Cardiac septum (tissue), 1 donor: ENCODE results near the gene DNAJA3. TPM values are rescaled to one million over a fixed set of nuclear protein-coding genes. Genes with fewer than 3 reads are reported as not detected.
A peak's percentile ranks its signal among the peaks of the same experiment; 100 is the strongest.

Source experiments
- DNase-seq: peaks from one replicate; pipeline ENCODE4 v3.0.0-alpha.2; 2020; ENCODE audit warnings: low spot score
- intact Hi-C: fragments of 100-400 bp; cut with DNase I; formaldehyde crosslinking; loops from one replicate; pipeline ENCODE4 v1.14.0; 2022
- total RNA-seq: library from RNA; stranded (reverse); fragmentation: NEBNext Ultra II Directional; extraction: Animal tissue kit (Norgen Biotek cat#: 25700); gene quantifications from one replicate; pipeline ENCODE4 v1.2.1, GENCODE V29; 2021
- donor health status: DM: no; HTN: no; CAD: no.

Gene DNAJA3
- total RNA-seq, 1 donor from 2014 or later = 50.7 TPM

- intact Hi-C loops = no loop called here
Measured at GRCh38 chr16:4463522-4464163, 38.0 kb downstream of the DNAJA3 start.

GRCh38 chr16:4465977-4466779 lies 40.5 kb downstream of the DNAJA3 start:
- peak; percentile 85 for DNase-seq
- intact Hi-C loops = no loop called here

More at GRCh38 chr16:4463522-4464163, 38.0 kb downstream of the DNAJA3 start:
- DNase-seq = no peak

GRCh38 chr16:4467916-4468315 lies 42.2 kb downstream of the DNAJA3 start:
- intact Hi-C loops = no loop called here
- DNase-seq = no peak

GRCh38 chr16:4468972-4469371 lies 43.3 kb downstream of the DNAJA3 start:
- intact Hi-C loops = no loop called here
- no peak for DNase-seq

GRCh38 chr16:4471869-4472268 lies 46.2 kb downstream of the DNAJA3 start:
- intact Hi-C loops = no loop called here

GRCh38 chr16:4472880-4473279 lies 47.2 kb downstream of the DNAJA3 start:
- no peak for DNase-seq
- intact Hi-C loops = no loop called here

More at GRCh38 chr16:4471869-4472268, 46.2 kb downstream of the DNAJA3 start:
- DNase-seq = no peak

- peak; percentile 92 for DNase-seq
- intact Hi-C loops = no loop called here
Measured at GRCh38 chr16:4474192-4474961, 48.7 kb downstream of the DNAJA3 start, which contains the start of gene NMRAL1. Gene NMRAL1 (minus strand): TSS chr16:4474625. CDS start chr16:4474132, 493 bp downstream.

GRCh38 chr16:4475880-4476788 lies 50.5 kb downstream of the DNAJA3 start, which contains the start of gene HMOX2:
Gene HMOX2 (plus strand): TSS chr16:4476398. CDS start chr16:4505525, 29,127 bp downstream.
- intact Hi-C loops = no loop called here
- peak; percentile 98 for DNase-seq

- DNase-seq = no peak
- intact Hi-C loops = no loop called here
Measured at GRCh38 chr16:4477966-4478365, 52.3 kb downstream of the DNAJA3 start.

- DNase-seq = no peak
- intact Hi-C loops = no loop called here
Measured at GRCh38 chr16:4481526-4481925, 55.9 kb downstream of the DNAJA3 start.

- intact Hi-C loops = no loop called here
- no peak for DNase-seq
Measured at GRCh38 chr16:4481963-4482362, 56.3 kb downstream of the DNAJA3 start.

- DNase-seq = no peak
- intact Hi-C loops = no loop called here
Measured at GRCh38 chr16:4486126-4486893, 60.6 kb downstream of the DNAJA3 start.

GRCh38 chr16:4487955-4488498 lies 62.4 kb downstream of the DNAJA3 start:
- intact Hi-C loops = no loop called here
- no peak for DNase-seq

GRCh38 chr16:4488499-4488967 lies 62.9 kb downstream of the DNAJA3 start:
- intact Hi-C loops = no loop called here
- no peak for DNase-seq

GRCh38 chr16:4489030-4489429 lies 63.4 kb downstream of the DNAJA3 start:
- DNase-seq = no peak
- intact Hi-C loops = no loop called here

- intact Hi-C loops = no loop called here
- DNase-seq = no peak
Measured at GRCh38 chr16:4491898-4492297, 66.2 kb downstream of the DNAJA3 start.

- intact Hi-C loops = no loop called here
- no peak for DNase-seq
Measured at GRCh38 chr16:4494746-4495490, 69.2 kb downstream of the DNAJA3 start.
